GM12891 (cell line): ENCODE data around the gene DDX10.
"Not testable (repeated sequence)": the region's sequence is repeated elsewhere in the genome, so short reads cannot be mapped to it uniquely, and the experiment has no call there.

ENCODE experiments used
- PAX5 ChIP-seq: IDR thresholded peaks from 2 replicates; pipeline ENCODE4 v1.6.1; 2011; ENCODE audit warnings: low read length, moderate library complexity, mild to moderate bottlenecking; ENCODE audit not compliant: insufficient read depth, severe bottlenecking
- POLR2A ChIP-seq: IDR thresholded peaks from 2 replicates; pipeline ENCODE4 v1.6.1; 2011; ENCODE audit warnings: low read depth, low read length, control low read depth
- POLR2AphosphoS5 ChIP-seq: IDR thresholded peaks from 2 replicates; pipeline ENCODE4 v1.6.1; 2011; ENCODE audit warnings: low read depth, low read length, control low read depth
- POU2F2 ChIP-seq: IDR thresholded peaks from 2 replicates; pipeline ENCODE4 v1.6.1; 2011; ENCODE audit warnings: low read depth, mild to moderate bottlenecking, control low read depth, low read length, moderate library complexity

- not testable (repeated sequence) for TF ChIP-seq PAX5, POLR2AphosphoS5, POLR2A, POU2F2
These were observed 75.3 kb downstream of the DDX10 start for GRCh38 chr11:108740132-108740531.
